GM19438 (cell line): ENCODE results near the gene FLCN.
"Not testable (repeated sequence)": the region's sequence is repeated elsewhere in the genome, so short reads cannot be mapped to it uniquely, and the experiment has no call there.

Experiments
- ATAC-seq: cut with Tn5 transposase; IDR thresholded peaks from one replicate; pipeline ENCODE4 v1.9.1; 2021; ENCODE audit warnings: low read depth; ENCODE audit not compliant: unreplicated experiment

FLCN gene

DNA sequence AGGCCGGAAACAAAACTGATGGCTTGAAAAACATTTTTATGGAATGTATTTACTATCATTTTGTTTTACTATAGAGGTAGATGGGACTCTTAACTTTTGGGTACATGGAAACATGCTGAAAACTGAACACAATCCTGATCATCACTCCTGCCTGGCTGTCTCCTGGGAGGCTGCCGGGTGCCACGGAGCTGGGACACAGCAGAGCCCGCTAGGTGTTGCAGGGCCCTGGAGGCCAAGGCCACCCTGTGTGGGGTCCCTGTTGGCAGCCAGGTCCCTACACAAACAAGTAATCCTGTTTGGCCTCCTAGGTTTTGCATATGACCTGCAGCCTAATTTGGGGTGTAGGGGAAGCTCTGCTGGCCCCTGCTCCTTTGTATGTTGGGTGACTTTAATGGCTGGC, 48.4 kb downstream of the FLCN start:
- ATAC-seq = no peak

DNA sequence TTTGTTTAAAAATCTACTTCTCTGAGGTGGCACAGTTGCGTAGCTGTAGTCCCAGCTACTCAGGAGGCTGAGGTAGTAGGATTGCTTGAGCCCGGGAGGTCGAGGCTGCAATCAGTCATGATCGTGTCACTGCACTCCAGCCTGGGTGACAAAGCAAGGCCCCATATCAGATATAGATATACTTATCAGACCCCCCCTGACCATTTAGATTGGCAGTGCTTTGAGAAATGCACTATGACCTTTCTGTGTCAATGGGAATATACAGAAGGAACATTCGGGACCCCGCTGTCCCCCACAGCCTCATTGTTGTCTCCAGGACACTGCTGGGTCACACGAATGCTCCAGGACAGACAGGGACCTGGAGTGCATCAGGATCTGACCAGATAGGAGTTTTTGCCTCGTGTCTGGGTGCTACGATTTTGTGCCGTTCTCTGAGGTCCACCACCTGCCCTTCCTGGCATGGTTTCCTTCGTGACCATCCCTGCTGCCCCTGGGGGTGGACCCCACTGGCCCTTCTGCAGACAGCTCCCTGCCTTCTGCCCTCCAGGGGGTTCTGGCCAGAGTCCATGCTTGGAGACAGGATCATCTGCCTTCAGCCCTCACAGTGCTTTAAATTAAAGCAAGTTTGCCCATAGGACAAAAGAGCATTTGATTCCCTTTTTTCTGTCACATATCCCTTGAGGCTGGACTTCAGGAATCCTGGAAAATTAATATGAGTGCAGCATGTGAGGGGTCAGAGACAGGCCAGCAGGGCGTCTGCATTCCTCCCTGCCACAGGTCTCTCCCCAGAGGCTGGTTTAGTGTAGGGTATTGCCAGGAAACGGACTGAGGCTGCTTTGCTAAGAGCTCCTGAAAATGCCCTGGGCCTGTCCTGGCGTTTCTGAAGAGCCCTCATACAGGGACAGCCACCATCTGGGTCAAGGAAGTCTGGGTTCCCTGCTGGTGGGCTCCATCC, 50.1 kb downstream of the FLCN start:
- no peak for ATAC-seq

DNA sequence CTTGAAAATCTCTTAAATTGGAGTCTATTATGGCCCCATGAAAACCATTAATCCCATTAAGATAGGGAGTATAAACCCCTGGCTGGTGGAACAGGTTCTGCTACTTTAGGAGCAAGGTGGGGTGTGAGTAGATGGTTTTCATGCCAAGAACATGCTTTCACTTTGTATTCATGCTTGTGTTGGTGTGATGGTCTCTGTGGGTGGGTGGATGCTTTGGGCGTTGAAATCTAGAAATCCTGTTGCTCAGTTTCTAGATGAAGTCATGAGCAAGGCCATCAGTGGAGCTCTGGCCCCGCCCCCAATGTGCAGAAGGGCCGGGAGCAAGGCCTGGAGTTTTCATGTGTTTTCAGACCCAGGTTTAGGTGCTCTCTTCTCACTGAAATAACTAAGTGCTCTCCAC, 50.9 kb downstream of the FLCN start:
- ATAC-seq = no peak

DNA sequence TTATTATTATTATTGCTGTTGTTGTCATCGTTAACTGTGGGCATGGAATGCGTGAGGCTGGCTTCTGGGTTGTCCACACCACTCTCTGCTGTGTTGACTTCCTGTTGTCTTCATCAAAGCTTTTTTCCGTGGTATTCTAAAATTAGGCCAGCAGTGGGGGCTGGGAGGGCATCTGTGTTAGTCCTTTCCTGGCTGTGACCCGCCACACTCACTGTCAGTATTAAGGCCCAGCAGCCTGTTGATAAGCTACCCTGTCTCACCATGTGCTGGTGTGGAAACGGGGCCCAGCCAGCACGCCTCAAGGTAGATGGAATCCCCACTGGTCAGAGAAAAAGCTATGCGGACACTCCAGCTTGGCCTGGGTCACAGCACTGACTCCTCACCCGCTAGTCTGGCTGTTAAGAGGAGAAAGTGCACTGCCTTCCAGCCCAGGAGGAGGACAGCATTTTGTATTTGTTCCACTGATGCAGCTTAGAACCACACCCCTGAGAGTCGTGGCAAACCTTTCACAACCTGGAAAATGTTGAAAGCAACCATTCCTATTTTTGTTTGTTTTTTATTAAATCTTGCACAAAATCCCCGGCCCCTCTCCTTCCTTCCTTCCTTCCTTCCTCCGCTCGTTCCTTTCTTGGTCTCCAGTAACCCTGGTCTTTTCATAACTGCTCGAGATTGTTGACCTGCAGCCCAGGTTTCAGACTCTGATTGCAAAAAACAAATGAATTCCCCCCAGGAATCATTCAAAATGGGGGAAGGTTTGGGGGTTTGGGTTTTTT, 51.8 kb downstream of the FLCN start:
- ATAC-seq = not testable (repeated sequence)

DNA sequence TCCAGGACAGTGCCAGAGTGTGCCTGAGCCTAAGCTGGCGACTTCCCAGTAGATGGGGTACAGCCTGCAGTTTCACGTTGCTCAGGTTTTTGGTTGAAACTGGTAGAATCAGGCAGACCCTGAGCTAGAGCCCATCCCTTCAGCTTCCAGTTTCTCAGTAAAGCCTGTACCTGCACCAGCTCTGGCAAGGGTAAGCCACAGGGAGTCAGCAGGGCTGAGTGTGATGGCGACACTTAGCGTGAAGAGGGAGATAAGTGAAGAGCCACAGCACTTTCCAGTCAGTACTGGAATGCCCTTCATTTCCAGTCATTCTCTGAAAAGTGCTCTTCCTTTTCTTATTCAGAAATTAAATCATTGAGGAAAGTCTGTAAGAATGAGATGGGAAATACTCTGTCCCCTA, 53.2 kb downstream of the FLCN start:
- no peak for ATAC-seq

DNA sequence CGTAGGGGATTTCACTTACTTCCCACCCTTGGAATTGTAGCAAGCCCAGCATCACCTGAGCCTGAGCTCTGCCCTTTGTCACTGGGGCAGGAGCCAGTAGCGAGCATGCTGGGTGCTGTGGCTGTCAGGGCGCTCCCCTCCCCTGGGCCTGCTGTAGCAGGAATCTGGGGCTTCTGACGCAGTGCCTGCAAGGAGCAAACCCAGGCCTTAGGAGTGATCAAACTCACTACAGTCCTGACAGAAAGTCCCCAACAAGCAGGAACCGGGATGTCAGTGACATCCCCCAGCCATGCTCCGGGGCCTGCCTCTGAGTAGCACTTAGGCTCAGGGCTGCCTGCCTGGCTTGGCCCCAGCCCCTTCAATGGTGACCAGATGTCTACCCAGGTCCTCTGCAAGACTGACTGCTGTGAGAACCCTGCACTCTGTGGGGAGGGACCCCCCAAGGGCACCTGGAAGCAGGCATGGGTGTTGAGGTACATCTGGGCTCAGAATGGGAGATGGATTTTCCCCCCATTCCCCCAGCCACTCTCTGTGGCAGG, 54.3 kb downstream of the FLCN start:
- ATAC-seq = no peak

DNA sequence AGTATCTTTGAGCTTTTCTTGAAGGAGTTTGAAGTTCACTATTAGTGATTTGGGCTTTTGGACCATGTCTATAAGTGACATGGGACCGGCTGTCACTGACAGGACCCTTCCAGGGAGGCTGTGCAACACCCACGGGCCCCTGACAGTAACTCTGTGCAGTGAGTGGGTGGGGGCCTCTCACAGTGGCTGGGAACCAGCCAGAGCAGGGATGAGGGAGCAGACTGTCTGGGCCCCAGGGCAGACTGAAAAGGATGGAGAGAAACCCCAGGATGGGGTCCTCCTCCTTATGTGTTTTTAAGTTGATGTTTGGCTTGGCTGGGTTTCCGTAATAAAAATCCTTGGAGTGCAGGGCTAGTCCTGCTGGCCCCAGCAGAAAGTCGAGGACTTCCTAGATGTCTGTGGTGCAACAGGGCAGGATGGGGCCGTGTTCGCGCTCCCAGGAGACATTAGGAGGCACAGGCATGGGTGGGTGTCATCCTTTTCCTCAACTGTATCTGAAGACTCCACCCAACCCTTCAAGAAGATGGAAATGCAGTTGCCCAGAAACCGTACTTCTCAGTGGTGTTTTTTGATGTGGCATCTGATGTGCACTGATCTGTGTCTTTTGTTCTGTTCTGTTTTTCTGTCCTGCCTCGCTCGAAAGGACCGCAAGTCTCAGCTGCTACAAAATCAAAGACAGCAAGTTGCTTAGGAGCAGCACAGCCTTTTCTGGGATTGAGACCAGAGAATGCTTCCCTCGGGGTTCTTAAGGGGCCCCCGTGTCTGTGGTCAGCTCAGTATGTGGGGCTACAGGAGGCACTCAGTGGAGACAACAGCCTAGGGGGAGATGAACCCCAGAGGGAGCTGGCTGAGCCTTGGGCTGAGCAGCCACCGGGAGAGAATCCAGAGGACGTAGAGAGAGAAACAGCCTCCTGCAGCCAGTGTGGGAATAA, 55.0 kb downstream of the FLCN start:
- no peak for ATAC-seq

DNA sequence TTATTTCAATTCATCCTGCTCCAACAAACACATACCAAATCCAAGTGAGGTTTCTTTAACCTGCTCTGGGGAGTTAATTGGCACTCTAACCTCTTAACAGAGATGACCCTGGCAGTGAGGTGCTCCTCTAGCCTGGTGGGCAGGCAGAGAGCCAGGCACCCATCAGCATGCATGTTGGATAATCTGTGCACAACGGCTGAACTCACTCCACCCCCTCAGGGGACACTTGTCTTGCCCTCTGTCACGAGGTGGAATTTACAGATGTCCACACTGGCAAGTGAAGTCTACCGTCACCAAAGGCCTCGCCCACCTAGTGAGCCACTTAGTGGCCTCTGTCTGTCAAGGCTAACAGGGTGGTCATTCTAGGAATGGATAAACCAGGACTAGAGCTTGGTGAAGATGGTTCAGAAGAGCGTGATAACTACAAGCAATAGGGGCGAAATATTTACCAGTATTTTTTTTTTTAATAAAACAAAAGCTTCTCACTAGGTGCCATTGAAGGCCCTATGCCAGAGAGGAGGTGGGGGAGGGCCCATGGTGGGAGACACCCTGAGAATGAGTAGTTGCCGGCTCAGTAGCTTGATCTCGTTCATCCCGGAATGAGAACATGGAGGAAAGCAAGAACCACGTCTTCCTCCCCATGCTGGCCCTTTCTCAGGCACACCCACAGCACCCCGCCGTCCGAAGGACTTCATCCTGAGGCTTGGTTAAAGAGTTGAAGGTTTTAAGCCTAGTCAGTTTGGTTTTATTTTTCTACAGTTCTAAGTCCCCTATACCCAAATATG, 56.0 kb downstream of the FLCN start:
- no peak for ATAC-seq

DNA sequence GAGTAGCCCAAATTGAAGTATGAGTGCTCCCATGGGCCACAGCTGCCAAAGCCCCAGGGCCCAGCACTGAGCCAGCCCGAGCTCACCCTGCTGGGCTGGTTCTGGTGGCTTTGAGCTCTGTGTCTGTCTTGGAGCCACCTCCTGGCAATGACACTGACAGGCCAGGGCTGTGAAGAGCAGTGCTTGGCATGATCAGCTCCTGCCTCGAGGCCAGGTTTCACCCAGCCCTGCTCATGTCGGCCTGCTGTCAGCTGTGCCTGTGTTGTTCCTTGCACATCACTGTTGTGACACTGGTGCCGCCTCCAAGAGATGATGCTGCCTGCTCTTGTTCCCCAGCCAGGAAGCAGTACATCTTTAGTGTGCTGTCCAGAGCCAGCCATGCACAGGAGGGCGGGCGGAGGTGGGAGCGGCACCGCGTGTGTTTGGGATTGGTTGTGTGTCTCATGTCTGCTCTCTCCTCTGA, 56.8 kb downstream of the FLCN start:
- no peak for ATAC-seq

DNA sequence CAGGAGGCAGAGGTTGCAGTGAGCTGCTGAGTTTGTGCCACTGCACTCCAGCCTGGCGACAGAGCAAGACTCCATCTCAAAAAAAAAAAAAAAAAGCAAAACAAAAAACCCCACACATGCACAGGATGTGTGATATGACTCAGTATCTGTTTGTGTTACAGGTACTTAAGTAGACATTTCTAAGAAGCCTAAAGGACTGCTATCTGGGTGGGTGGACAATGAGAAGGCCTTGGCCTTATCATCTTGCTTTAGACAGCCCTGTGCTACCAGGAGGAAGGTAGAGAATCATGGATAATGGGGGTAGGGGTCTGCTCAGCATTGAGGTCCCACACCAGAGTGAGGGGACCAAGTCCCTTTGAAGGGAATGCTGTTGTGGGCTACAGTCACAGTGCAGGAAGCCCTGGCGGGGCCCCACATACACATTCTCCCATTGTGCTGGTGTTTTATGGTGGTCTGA, 57.6 kb downstream of the FLCN start:
- ATAC-seq = no peak

DNA sequence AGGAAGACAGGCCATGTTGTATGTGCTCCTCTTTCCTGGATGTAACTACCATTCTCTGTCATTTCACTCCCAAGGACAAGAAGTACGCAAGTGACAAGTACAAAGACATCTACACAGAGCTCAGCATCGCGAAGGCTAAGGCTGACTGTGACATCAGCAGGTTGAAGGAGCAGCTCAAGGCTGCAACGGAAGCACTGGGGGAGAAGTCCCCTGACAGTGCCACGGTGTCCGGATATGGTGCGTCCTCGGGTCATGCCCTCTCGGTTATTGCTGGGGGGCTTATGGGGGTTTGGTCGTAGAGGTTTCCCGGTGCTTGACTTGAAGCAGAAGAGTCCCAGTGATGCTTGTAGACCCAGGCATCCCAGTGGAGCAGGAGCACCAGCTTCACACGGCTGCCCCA, 59.8 kb downstream of the FLCN start:
- no peak for ATAC-seq

DNA sequence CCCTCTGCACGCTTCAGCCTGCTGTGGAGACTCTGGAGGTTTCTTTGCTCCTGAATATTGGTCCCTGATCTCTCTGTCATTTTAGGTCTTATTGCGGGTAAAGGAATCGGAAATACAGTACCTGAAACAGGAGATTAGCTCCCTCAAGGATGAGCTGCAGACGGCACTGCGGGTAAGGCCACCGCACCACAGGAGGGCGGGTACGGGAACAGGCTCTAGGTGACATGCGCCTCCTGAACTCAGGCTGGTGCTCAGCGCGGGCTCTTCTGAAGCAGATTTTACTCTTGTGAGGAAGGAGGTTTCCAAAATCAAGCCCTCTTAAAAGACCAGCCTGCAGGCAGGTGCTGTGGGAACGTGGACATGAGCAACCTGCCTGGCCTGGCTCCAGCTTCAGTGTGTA, 60.6 kb downstream of the FLCN start:
- ATAC-seq = no peak

DNA sequence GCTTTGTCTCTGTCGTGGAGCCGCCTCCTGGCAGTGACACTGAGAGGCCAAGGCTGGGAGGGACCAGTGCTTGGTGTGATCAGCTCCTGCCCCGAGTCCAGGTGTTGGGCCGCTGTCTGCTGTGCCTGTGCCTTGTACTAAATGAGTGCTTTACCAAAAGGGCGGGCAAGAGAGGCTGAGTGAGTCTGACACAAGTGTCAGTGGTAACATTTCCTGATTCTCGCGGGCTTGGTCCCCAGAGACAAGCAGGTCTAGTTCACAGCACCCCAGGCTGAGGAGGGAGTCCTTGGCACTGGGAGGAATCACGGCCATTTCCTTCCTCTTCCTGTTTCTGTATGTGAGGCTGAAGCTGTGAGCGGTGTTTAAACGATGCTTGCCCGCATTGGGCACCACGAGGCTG, 61.1 kb downstream of the FLCN start:
- ATAC-seq = no peak

DNA sequence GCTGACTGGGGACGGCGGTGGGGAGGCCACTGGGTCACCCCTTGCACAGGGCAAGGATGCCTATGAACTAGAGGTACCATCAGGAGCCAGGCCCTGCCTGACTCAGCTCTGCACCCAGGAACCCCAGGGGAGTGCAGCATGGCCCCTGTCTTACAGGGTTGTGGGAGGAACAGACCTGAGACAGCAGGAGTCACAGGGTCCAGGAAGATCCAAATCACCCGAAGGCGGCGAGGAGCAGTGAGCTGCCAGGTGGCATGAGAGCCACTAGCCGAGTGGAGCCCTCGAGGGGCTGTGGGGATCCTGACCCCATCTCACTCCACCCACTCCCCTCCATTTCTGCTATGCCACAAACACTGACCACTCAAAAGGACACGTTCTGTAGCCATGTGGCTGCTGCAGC, 61.6 kb downstream of the FLCN start:
- ATAC-seq = no peak

DNA sequence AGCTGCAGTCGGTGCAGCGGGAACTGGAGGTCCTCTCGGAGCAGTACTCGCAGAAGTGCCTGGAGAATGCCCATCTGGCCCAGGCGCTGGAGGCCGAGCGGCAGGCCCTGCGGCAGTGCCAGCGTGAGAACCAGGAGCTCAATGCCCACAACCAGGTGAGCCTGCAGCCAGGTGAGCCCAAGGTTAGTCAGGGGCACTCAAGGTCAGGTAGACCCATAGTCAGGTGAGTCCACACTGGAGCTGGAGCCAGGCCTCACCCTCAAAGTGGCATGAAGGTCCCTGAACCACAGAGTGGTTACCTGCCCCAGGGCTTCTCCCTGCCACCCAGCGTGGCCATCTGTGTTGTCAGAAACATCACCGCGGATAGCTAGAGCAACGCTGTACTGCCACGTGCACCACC, 63.0 kb downstream of the FLCN start:
- ATAC-seq = no peak

DNA sequence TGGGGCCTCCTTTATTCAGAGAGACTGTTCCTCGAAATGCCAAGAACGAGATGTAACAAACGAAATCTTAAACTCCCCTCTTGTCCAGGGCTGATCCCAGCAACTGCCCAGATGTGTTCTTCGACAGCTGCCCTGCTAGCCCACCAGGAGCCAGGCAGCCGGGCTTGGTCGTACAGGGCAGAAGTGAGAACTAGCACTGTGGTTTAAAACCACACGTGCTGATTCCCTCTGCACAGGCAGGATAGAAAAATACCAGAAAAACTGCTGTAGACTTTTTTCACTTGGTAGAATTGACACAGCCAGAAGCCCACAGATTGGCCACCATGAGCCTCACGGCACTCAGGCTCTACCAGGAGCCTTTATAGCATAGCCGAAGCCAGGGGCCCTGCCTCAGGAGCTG, 64.0 kb downstream of the FLCN start:
- no peak for ATAC-seq

DNA sequence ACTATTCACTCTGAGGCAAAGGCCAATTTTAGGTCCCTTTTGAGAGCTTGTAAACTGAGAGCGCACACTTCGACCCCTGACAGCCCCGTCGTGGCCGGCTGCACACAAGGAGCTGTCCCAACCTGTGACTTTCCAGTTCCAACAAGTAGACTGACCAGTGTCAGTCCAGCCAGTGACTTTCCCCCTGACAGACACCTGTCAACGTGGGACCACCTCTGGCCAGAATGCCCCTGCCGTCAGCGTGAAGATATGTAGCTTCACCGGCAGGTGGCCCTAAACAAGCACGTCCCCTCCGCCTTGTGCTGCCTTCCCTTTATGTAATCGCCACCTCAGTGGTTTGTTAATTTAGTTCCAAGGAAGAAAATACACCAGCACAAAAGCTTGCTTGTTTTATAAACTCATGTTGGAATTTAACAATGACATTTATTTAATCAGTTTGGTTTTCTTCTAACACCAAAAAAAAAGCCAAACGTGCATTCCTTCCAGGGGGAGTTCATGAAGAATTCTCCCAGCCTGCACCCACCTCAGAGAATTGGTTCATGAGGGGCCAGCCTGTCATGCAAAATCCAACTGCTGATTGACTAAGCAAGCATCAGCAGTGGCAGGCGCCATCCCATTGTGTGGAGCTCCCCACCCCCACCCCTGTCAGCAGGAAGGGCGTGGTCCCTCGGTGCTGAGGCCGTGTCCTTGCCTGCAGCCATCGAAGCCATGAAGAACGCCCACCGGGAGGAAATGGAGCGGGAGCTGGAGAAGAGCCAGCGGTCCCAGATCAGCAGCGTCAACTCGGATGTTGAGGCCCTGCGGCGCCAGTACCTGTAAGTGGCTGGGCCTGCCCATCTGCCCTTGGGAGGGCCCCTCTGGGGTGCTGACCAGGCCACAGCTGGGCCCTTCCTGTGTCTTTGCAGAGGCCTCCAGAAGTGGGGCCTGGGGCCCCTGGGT, 64.7 kb downstream of the FLCN start:
- no peak for ATAC-seq

DNA sequence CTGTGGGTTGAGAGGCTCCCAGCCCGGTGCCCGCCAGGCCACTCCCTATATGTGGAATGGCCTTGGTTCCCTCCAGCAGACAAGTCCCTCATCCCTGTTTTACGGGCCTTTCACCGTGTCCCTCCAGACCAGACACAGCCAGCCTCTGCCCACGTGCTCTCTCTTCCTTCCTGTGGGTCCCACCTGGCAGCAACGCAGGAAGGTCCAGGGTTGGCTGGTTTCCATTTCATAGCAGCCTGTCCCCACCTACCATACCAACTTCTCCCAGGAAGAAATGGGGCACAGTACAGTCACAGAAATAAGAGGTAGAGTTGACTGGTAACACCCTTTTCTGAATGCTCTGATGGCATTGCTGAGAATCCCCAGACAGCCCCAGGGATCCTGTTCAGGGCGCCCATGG, 65.8 kb downstream of the FLCN start:
- ATAC-seq = no peak
